Fibroblast of villous mesenchyme (primary cell): ENCODE data around the gene ASB3. TPM values are rescaled to one million over a fixed set of nuclear protein-coding genes. Genes with fewer than 3 reads are reported as not detected.

Source experiments
- DNase-seq: peaks from one replicate; pipeline ENCODE4 v3.0.0-alpha.2; 2010; ENCODE audit warnings: low read depth
- H3K4me3 ChIP-seq: 2 replicates; pipeline ENCODE4 v1.5.1; 2011; ENCODE audit warnings: low read depth, mild to moderate bottlenecking, low read length
- CTCF ChIP-seq: IDR thresholded peaks from 2 replicates; pipeline ENCODE4 v1.5.1; 2012; ENCODE audit warnings: low read depth, mild to moderate bottlenecking, low read length; ENCODE audit not compliant: insufficient read depth
- total RNA-seq: library from RNA; depleted of rRNA; stranded (reverse); fragments of >200 nt; gene quantifications from 2 replicates; pipeline ENCODE4 v1.2.3, GENCODE V29; 2012

The ASB3 gene
- total RNA-seq, 1 donor, result 34.1 TPM

- peak overlapping the region; percentile 99 for H3K4me3 ChIP-seq
- peak; percentile 42 for DNase-seq
- TF ChIP-seq CTCF, result no peak
Observed at GRCh38 chr2:53787614-53788289, 999 bp upstream of the ASB3 start.

GRCh38 chr2:53786352-53786704, 425 bp downstream of the ASB3 start:
- peak; percentile 63 for DNase-seq
- peak overlapping the region; percentile 99 for H3K4me3 ChIP-seq
- TF ChIP-seq CTCF, result no peak

- no peak for TF ChIP-seq CTCF
- DNase-seq, result no peak
- H3K4me3 ChIP-seq, result peak overlapping the region; percentile 99
Observed at GRCh38 chr2:53785366-53785765, 1.4 kb downstream of the ASB3 start.

- no peak for TF ChIP-seq CTCF
- no peak overlapping the region for H3K4me3 ChIP-seq
- DNase-seq, result no peak
Observed at GRCh38 chr2:53784436-53784835, 2.3 kb downstream of the ASB3 start.

- TF ChIP-seq CTCF, result no peak
- H3K4me3 ChIP-seq, result no peak overlapping the region
- DNase-seq, result no peak
Observed at GRCh38 chr2:53782676-53783075, 4.1 kb downstream of the ASB3 start.

- no peak overlapping the region for H3K4me3 ChIP-seq
- DNase-seq, result no peak
- TF ChIP-seq CTCF, result no peak
Observed at GRCh38 chr2:53780056-53780455, 6.7 kb downstream of the ASB3 start.

GRCh38 chr2:53778536-53779162, 8.1 kb downstream of the ASB3 start:
- TF ChIP-seq CTCF, result no peak
- no peak for DNase-seq
- no peak overlapping the region for H3K4me3 ChIP-seq
